ENCODE measurements around the gene PLD1. TPM values are rescaled to one million over a fixed set of nuclear protein-coding genes. Genes with fewer than 3 reads are reported as not detected.
"Not testable (repeated sequence)": the region's sequence is repeated elsewhere in the genome, so short reads cannot be mapped to it uniquely, and the experiment has no call there.

The PLD1 gene
- total RNA-seq, 1 experiment from 2014 or later, result 33.5 TPM

DNA sequence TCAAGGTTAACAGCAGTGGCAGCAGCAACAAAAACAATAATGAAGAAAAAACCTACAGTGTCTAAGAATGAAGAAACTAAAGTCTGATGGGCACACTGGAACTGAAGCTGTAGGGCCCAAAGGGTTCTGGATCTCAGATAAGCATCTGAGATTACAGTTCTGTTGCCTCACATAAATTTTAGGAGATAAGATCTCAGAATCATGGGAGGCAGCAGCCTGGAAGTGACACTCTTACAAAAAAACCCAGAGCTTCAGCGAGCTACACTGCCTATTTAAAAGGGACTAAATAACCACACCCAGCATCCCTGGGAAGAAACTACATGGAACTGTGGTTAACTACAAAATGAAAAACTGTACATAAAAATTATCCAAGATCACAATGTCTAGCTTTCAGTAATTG is 61.2 kb downstream of the PLD1 start:
- DNase-seq (ENCODE audit: extremely low read depth, low read depth), result no peak

DNA sequence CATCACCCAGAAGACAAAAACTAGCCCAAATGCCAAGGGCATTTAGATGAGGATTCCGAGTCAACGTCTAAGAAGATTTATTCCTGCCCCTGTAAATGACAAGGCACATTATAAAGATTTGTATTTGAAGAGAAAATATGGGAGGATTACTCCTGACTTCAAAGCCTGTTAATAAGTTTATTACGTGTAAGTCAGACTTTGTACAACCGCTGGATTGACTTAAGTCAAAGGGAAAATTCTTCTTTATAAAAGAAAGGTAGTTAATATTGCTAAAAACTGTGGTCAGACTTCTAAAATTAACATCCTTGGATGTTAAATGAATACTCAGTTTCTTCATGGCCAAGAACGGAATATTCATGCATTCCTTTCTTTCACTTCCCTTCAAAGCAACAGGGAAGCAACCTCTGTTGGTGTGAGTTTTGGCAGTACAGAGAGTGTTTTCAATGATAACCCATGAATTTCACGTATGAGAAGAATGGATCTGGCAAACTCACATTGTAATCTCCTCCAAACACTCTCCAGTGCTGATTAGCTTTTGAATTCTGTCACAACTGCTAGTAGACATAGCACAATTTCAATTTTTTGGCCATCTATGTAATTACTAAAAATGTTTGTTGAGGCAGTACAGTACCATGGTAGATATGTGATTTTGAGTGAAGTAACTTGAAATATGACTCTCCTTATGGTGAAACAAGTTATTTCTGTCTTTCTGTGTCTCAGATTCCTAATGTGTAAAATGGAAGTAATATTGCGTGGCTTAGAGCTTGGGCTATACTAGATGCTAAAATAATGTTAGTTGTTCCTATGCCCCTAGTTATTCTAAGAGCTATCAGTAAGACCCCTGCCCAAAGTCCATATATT is 62.0 kb downstream of the PLD1 start:
- no peak for DNase-seq (ENCODE audit: extremely low read depth, low read depth)

DNA sequence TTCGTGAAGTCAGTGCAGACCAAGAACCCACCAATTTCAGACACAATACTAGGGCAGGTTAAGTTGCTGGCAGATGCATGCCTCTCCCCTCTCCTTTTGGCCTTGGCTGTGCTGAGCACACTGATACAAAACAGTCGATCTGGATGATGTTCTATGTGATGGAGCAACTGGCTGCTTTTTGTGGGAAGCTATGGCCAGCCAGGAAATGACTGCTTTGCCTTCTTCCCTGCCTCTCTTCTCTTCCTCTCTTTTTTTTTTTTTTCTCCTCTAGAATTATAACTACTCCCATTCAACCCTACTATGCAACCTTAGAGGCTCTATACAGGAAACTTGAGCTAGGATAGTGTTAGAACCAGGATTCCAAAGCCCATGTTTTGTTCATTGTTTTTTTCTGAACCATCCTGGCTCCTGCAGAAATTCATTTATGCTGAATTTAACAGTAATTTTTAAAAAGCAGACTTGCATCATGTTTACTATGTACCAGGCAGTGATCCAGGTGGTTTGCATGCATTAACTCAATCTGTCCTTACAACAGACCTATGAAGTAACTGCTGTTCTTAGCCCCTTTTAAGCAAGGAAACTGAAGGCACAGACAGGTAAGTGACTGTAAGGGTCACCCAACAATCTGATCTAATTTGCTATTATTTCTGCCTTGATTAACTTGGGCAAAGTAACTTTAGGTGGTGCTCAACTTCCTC is 62.9 kb downstream of the PLD1 start:
- no peak for DNase-seq (ENCODE audit: extremely low read depth, low read depth)

DNA sequence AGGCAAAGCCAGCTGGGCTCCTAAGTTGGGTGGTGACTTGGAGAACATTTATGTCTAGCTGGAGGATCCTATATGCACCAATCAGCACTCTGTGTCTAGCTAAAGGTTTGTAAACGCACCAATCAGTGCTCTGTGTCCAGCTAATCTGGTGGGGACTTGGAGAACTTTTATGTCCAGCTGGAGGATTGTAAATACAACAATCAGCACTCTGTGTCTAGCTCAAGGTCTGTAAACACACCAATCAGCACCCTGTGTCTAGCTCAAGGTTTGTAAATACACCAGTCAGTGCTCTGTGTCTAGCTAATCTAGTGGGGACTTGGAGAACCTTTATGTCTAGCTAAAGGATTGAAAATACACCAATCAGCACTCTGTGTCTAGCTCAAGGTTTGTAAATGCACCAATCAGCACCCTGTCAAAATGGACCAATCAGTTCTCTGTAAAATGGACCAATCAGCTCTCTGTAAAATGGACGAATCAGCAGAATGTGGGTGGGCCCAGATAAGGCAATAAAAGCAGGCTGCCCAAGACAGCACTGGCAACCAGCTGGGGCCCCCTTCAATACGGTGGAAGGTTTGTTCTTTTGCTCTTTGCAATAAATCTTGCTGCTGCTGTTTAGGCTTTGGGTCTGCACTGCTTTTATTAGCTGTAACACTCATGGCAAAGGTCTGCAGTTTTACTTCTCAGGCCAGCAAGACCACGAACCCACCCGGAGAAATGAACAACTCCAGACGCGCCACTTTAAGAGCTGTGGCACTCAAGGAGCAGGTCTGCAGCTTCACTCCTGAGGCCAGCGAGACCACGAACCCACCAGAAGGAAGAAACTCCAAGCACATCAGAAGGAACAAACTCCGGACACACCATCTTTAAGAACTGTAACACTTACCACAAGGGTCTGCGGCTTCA is 63.7 kb downstream of the PLD1 start:
- DNase-seq (ENCODE audit: extremely low read depth, low read depth), result not testable (repeated sequence)

DNA sequence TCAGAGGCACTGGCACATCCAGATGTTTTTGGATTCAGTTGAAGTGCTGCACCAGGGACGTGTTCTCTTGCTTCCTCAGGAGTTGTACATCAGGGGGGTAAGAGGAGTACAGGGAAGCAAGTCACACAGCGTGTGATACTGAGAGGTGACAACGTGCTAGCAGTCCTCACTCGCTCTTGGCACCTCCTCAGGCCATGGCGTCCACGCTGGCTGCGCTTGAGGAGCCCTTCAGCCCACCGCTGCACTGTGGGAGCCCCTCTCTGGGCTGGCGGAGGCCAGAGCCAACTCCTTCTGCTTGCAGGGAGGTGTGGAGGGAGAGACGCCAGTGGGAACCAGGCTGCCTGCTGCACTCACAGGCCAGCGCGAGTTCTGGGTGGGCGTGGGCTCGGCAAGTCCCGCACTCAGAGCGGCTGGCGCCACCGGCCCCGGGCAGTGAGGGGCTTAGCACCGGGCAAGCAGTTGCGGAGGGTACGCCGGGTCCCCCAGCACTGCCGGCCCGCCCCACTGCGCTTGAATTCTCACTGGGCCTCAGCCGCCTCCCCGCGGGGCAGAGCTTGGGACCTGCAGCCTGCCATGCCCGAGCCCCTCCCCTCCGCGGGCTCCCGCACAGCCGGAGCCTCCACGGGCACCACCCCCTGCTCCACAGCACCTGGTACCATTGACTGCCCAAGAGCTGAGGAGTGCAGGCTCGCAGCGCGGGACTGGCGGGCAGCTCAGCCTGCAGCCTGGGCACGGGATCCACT is 64.5 kb downstream of the PLD1 start:
- DNase-seq (ENCODE audit: extremely low read depth, low read depth), result no peak

DNA sequence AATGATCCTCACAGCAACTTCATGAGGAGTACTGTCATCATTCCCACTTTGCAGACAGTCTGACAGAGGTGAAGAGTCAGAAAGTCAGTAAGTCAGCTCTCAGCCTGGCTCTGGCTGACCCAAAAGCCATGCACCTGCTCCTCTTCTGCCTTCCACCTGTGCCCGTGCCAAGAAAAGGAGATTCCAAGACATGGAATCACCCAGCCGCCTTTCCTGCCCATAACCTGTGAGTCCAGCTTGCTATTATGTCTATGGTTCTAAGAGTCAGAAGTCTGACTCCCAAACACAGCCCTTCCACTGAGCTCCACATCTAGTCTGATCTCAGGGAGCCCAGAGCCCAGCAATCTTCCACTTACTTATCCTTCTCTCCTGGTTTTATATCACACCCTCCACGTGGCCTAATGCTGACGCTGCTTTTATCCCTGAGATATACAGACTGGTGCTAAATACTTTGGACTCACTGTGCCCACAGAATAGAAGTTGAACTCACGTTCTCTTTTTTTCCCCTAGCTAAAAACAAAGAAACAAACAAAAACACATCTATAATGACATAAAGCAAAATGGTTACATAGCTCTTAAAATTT is 66.0 kb downstream of the PLD1 start:
- no peak for DNase-seq (ENCODE audit: extremely low read depth, low read depth)

DNA sequence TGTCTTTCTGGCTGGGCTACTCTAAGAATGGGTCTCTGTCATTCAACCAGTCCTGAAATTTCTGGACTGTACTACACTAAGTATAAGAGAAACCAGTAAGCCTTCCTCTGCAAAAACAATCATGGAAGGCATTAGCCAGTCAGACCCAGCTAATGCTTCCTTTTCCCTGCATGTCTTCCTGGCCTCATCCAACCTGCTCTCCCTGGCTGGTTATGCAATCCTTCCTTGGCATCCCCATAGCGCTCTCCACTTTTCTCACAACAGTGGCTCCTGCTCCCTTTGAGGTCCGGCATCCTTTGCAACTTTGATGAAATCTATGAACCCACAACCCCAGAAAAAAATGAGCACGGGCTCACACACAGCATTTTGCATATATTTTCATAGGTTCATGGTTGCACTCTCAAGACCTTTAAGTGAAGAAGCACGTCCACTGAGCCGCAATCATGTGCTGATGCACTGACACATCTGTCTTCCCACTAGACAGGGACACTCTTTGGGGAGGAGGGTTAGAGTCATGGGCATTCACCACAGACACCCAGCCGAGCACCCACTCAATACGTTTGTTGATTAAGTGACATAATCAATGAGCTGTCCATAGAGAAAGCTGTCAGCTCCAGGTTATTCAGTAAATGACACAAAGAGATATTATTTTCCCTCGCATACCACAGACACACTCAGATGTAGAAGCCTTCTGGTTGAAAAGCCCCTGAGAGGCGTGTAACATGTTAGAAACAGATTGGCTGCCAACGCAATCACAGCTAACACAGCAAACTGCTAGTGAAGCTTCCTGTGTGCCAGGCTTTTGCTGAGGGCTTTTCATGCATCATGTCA is 66.7 kb downstream of the PLD1 start:
- DNase-seq (ENCODE audit: extremely low read depth, low read depth), result no peak

DNA sequence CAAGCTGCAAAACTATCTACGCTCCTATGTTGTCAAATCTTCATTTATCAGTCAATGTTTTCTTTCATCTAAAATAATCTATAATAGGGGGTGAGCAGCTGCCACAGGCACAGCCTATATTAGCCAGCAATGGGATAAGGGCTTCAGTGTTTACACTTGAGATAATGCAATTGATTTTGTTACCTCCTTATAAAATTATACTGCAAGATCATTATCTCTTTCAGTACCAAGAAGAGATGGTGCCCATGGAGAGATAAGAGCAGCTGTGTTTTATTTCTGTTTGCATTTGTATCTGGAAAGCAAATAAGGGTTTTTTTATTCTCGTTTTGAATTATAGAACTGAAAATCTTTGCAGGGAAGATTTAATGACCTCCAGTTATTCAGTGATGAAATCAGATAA is 68.9 kb downstream of the PLD1 start:
- DNase-seq (ENCODE audit: extremely low read depth, low read depth), result no peak

DNA sequence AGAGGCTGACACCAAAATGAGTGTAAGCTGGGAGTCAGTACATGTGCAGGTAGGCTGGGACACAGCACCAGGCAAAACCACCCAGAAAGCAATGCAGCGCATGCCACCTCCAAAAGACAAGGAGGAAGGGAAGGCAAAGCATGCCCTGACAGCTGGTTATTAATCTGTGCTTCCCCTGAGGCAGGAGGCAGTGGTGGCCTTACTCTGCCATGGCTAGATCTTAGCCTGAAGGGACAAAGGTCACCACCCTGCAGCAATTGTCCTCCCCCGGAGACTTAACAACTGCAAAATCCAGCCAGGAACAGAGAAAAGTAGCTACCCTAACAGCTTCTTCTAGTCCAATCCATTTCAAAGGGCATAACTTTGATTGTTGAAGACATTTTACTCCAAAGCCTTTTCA is 73.7 kb downstream of the PLD1 start:
- DNase-seq (ENCODE audit: extremely low read depth, low read depth), result no peak

DNA sequence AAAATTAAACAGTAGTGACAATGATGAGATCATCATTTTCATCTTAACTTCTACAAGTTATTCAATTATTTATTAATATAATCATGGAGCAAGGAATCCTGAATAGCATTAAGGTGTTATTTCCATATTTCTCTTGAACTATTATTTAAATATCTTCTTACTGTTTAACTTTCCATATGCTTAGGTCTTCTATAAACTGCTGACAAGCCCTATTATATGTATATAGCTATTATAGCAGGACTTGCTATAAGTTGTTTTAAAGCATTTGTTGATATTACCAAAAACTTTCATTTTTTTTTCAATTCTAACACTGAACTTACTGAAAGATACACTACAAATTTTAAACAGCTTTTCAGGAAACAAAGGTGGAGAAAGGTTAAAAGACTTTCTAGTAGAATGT is 76.7 kb downstream of the PLD1 start:
- DNase-seq (ENCODE audit: extremely low read depth, low read depth), result no peak

DNA sequence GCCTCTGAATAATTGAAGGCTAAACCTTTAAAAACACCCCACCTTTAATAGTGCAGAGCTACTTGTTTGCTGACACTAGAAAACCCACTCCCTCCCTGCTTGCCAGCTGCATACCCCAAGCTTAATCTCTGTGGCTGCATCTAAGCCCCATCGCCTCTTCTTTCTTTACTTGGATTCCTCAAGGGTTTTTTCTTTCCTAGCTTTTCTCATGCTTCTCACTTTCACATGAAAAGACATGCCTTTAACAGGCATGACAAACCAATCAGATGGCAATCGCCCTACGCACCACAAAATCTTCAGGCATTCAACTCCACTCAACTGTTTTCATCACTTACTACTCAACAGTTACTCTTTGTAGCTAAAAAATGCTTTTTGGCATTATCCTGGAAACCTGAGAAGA is 77.5 kb downstream of the PLD1 start:
- no peak for DNase-seq (ENCODE audit: extremely low read depth, low read depth)

DNA sequence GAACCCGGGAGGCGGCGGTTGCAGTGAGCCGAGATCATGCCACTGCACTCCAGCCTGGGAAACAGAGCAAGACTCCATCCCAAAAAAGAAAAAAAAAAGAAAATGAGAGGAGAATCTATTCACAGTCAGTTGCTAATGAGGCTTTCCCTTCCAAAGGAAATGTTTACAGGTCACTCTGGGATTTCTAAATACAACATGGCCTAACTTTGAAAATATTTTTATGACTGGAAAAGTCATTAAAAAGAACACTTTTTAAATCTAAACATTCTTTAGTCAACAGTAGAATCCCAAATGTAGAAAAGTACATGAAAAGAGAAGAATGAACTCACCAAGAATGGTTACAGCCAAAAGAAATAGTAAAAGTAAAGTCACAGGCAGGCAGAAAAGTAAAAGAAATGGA is 78.6 kb downstream of the PLD1 start:
- no peak for DNase-seq (ENCODE audit: extremely low read depth, low read depth)

DNA sequence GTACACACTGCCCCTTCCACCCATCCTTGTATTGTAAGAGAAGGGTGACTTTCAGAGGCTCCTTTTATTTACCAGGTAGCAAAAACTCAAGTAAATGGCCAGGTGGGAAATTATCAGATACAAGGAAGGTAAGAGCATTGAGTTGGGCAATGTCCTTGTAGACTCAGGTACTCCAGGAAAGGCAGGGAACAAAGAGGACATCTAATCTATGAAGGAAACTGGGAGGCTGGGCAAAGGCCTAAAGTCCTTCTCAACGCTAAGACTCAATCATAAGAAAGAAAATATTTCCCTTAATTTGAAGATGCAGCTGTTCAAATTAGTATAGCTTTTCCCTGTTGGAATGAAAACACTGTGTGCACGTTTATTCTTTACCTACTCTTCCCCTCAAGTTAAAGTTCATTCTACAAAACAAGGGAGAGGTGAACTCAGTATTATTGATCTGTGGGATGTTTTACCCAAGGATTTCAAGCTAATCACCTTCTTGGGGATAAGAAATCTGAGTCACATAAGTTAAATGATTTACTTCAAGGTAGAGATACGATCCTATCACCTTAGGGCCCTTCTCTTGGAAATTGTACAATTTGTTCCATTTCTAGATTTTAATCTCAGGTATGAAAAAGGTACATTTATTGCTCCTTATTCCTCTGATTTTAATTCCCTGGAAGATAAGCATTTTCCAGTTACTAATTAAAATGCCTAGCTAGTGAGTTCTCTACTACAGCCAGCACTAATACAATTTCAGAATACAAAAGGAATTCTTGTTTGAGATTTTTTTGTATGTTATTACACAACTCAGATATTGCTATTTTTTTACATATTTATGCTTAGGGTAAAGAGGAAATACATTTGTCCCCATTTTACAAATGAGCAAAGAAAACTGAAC is 80.6 kb downstream of the PLD1 start:
- DNase-seq (ENCODE audit: extremely low read depth, low read depth), result no peak

DNA sequence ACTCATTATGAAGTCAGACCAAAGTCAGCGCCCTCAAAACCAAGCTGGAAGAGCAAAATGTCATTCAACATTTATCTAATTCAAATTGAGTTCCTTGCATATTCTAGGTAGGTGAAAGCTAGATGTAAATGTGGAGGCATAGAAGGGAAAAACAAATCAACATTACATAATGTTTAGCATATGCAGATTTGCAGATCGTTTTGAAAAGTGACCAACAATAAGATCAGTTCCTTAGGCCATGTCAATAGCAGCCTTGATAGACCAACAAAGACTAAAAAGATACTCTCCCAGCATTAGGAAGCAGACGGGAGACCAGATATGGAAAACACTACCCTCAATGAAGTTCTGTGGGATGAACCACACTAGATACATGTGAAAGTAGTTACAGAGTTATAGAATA is 83.0 kb downstream of the PLD1 start:
- no peak for DNase-seq (ENCODE audit: extremely low read depth, low read depth)

DNA sequence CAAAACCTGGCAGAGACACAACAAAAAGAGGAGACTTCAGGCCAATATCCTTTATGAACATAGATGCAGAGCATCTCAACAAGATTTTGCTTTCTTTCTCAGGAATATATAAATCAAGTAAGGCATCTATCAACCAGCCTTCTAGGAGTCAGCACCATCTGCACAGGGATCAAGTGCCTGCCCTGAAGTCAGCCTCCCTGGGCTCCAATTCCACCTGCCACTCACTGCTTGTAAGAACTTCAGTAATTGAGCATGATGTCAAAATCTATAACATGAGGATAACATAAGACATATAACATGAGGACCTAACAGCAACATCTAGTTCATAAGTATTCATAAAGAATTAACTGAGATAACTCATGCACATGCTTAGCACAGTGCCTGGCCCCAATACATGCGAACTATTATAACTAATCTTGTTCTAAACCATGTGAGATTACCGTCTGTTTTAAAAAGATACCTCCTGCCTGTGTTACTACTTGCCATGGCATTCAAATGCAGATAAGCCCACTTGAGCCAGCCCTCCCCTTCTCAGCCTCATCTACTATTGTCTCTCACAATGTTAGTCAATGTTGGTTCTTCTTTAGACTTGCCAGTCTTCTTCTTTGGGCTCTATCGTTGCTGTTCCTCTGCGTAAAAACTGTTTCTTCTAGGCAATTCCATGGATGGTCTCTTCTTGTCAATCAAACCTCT is 91.6 kb downstream of the PLD1 start:
- no peak for DNase-seq (ENCODE audit: extremely low read depth, low read depth)

DNA sequence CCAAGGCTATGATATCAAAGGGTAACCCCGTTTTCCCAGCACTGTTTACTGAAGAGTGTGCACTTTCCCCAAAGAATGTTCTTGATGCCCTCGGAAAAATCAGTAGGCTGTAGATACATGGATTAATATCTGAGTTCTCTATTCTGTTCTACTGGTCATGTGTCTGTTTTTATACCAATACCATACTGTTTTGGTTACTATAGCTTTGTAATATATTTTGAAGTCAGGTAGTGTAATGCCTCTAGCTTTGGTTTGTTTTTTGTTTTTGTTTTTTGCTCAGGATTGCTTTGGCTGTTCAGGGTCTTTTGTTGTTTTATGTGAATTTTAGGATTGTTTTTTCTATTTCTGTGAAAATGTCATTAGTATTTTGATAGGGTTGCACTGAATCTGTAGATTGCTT is 95.1 kb downstream of the PLD1 start:
- no peak for DNase-seq (ENCODE audit: extremely low read depth, low read depth)

DNA sequence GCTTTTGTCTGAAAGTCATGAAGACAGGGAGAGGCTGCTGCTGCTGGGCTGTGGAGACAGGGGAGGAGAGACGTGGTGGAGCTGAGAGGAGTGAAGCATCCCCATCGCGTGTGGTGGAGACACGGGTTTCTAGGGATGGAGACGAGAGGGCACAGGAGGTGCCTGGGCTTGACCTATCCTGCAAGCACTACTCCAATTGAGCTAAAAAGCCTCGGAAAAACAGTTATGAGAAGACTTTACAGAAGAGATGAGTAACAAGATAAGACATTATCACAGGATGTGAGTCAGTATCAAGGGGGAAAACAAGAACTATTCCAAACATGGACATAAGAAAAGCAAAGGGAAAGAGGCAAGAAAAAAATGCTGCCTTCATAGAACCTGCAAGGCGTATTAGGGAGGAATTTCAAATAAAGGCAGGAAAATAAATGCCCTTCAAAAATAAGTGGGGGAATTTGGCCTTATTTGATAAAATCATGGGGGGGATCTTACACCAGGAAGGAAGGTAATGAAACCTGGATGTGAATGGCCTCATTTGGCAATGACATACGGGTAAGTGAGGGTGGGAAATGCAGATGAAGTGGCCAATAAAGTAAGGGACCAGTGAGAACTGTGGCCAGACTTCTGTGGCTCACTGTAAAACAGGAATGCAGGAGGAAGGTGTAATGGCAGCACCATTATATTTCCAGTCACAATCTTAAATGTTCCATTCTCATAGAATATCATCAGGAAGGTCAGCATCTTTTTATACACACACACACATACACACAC is 97.9 kb downstream of the PLD1 start:
- no peak for DNase-seq (ENCODE audit: extremely low read depth, low read depth)
